Measurements from ENCODE around the gene DCLK3. TPM values are rescaled to one million over a fixed set of nuclear protein-coding genes. Genes with fewer than 3 reads are reported as not detected.

Gene DCLK3
- total RNA-seq, 1 experiment from 2014 or later, result not detected

DNA sequence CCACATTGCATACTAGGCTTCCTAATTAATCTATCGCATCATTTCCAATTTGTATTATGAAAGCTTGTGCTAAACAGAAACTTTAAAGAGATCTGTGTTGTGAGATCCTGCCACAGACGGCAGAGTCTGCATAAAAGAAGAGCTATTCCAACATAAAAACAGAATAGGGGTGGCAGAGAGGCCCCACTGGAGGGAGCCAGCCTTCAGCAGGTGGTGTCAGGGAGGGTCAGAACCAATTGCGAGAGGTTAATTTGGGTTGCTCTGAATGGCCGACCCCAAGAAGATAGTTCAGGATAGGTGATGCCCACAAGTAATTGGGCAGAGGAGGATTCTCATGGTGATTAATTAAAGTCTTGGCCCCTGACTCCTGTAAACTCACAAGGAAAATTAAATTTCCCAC, 74.8 kb downstream of the DCLK3 start:
- CTCF ChIA-PET, result no interaction called here
- no TSS peak for BruUV-seq (replicated peaks)

DNA sequence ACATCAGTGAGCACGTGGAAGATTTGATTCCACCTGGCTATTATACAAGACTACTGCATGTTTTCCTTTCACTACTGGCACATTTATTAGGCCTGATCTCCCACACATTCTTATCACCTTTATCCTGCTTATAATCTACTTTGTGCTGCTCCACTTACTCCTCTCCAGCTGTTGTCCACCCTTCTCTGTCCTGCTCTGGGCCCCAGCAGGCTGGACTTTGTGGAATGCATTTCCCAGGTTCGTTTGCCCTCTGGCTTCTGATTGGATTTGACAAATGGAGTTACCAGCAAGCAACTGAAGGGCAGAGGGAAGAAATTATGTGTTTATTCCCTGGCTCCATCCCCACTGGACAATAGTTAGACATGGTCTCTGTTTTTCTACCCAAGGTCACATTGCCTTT, 75.5 kb downstream of the DCLK3 start:
- no peak for DNase-seq
- no peaks in the 10 kb centered on the region for H3K36me3 Mint-ChIP-seq (ENCODE audit: insufficient read depth, unreplicated experiment)
- H3K27me3 Mint-ChIP-seq (ENCODE audit: insufficient read depth, unreplicated experiment), result peaks cover 8% of the 10 kb centered on the region
- H3K4me3 ChIP-seq (ENCODE audit: low read depth, low read length), result no peak overlapping the region
- CTCF ChIA-PET, result no interaction called here
- no peaks in the 10 kb centered on the region for H3K4me1 Mint-ChIP-seq (ENCODE audit: low read depth, unreplicated experiment)
- no peaks in the 10 kb centered on the region for H3K9me3 ChIP-seq
- H3K36me3 ChIP-seq (ENCODE audit: control insufficient read depth, insufficient read depth, low read length), result no peaks in the 10 kb centered on the region
- no peak overlapping the region for H3K4me3 Mint-ChIP-seq (ENCODE audit: unreplicated experiment)
- TF ChIP-seq, protein P1, sequence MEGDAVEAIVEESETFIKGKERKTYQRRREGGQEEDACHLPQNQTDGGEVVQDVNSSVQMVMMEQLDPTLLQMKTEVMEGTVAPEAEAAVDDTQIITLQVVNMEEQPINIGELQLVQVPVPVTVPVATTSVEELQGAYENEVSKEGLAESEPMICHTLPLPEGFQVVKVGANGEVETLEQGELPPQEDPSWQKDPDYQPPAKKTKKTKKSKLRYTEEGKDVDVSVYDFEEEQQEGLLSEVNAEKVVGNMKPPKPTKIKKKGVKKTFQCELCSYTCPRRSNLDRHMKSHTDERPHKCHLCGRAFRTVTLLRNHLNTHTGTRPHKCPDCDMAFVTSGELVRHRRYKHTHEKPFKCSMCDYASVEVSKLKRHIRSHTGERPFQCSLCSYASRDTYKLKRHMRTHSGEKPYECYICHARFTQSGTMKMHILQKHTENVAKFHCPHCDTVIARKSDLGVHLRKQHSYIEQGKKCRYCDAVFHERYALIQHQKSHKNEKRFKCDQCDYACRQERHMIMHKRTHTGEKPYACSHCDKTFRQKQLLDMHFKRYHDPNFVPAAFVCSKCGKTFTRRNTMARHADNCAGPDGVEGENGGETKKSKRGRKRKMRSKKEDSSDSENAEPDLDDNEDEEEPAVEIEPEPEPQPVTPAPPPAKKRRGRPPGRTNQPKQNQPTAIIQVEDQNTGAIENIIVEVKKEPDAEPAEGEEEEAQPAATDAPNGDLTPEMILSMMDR (IDR thresholded peaks at IDR 0.05; ENCODE audit: insufficient read depth in 1 of 2, low read depth in 1 of 2, low read length in 1 of 2, severe bottlenecking in 1 of 2, unreplicated experiment in 1 of 2), result no peak
- no peak overlapping the region for H3K27ac Mint-ChIP-seq (ENCODE audit: unreplicated experiment)
- POLR2A ChIA-PET, result no interaction called here
- intact Hi-C loops (cut with micrococcal nuclease; ENCODE audit: unreplicated experiment), result no loop called here
- no TSS peak for BruUV-seq (replicated peaks)
- no peaks in the 10 kb centered on the region for H3K4me1 ChIP-seq
- no peaks in the 10 kb centered on the region for H3K27me3 ChIP-seq (replicated peaks; ENCODE audit: control insufficient read depth, insufficient read depth, low read length)
- no peaks in the 10 kb centered on the region for H3K9me3 Mint-ChIP-seq (ENCODE audit: unreplicated experiment)

More for the DNA sequence above, 74.8 kb downstream of the DCLK3 start:
- POLR2A ChIA-PET, result no interaction called here
- Mint-ChIP-seq H3K4me1 (ENCODE audit: low read depth, unreplicated experiment) (no peaks in the 10 kb centered on the region), H3K27ac (ENCODE audit: unreplicated experiment) (no peak overlapping the region), H3K9me3 (ENCODE audit: unreplicated experiment) (no peaks in the 10 kb centered on the region), H3K4me3 (ENCODE audit: unreplicated experiment) (no peak overlapping the region), H3K36me3 (ENCODE audit: insufficient read depth, unreplicated experiment) (no peaks in the 10 kb centered on the region), H3K27me3 (ENCODE audit: insufficient read depth, unreplicated experiment) (peaks cover 6% of the 10 kb centered on the region)
- no peaks in the 10 kb centered on the region for H3K4me1 ChIP-seq
- TF ChIP-seq, protein P1 (IDR thresholded peaks at IDR 0.05; ENCODE audit: insufficient read depth in 1 of 2, low read depth in 1 of 2, low read length in 1 of 2, severe bottlenecking in 1 of 2, unreplicated experiment in 1 of 2), result no peak
- H3K4me3 ChIP-seq (ENCODE audit: low read depth, low read length), result no peak overlapping the region
- H3K36me3 ChIP-seq (ENCODE audit: control insufficient read depth, insufficient read depth, low read length), result no peaks in the 10 kb centered on the region
- no peak for DNase-seq
- H3K9me3 ChIP-seq, result no peaks in the 10 kb centered on the region
- intact Hi-C loops (cut with micrococcal nuclease; ENCODE audit: unreplicated experiment), result no loop called here
- no peaks in the 10 kb centered on the region for H3K27me3 ChIP-seq (replicated peaks; ENCODE audit: control insufficient read depth, insufficient read depth, low read length)

DNA sequence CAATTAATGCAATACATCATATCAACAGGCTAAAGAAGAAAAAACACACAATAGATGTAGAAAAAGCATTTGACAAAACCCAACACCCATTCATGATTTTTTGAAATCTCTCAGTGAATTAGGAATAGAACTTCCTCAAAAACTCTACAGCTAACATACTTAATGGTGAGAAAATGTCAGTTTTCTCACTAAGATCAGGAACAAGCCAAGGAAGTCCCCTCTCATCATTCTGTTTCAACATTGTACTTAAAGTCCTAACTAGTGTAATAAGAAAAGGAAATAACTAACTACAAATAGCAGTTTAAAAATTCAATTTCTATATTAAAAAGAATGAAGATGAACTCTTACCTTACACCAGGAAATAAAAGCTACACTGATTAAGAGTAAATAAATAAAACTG, 77.8 kb downstream of the DCLK3 start:
- no peaks in the 10 kb centered on the region for H3K36me3 Mint-ChIP-seq (ENCODE audit: insufficient read depth, unreplicated experiment)

More for the DNA sequence above, 77.8 kb downstream of the DCLK3 start:
- ChIA-PET POLR2A (no interaction called here), CTCF (no interaction called here)
- Mint-ChIP-seq H3K27ac (ENCODE audit: unreplicated experiment) (no peak overlapping the region), H3K27me3 (ENCODE audit: insufficient read depth, unreplicated experiment) (peaks cover 5% of the 10 kb centered on the region), H3K4me3 (ENCODE audit: unreplicated experiment) (no peak overlapping the region), H3K4me1 (ENCODE audit: low read depth, unreplicated experiment) (no peaks in the 10 kb centered on the region), H3K9me3 (ENCODE audit: unreplicated experiment) (peaks cover 6% of the 10 kb centered on the region)
- Histone ChIP-seq H3K4me1 (no peaks in the 10 kb centered on the region), H3K36me3 (ENCODE audit: control insufficient read depth, insufficient read depth, low read length) (no peaks in the 10 kb centered on the region), H3K9me3 (no peaks in the 10 kb centered on the region), H3K4me3 (ENCODE audit: low read depth, low read length) (no peak overlapping the region), H3K27me3 (replicated peaks; ENCODE audit: control insufficient read depth, insufficient read depth, low read length) (no peaks in the 10 kb centered on the region)
- intact Hi-C loops (cut with micrococcal nuclease; ENCODE audit: unreplicated experiment), result no loop called here
- DNase-seq, result no peak
- TF ChIP-seq, protein P1 (IDR thresholded peaks at IDR 0.05; ENCODE audit: insufficient read depth in 1 of 2, low read depth in 1 of 2, low read length in 1 of 2, severe bottlenecking in 1 of 2, unreplicated experiment in 1 of 2), result no peak
- BruUV-seq (replicated peaks), result no TSS peak

All from Caco-2 (cell line).